PC-9 (cell line): ENCODE results near the gene STARD8. TPM values are rescaled to one million over a fixed set of nuclear protein-coding genes. Genes with fewer than 3 reads are reported as not detected.

ENCODE experiments used
- BruUV-seq: library from RNA; stranded (reverse); fragments of 400-500 nt; replicated peaks from 2 replicates; lab custom pipeline; 2021; lab: Mats Ljungman, UMichigan
- CTCF ChIA-PET: fragments of 300-600 bp; sonication (Branson Sonifier 250); formaldehyde crosslinking; loops from one replicate; lab custom pipeline; 2022; ENCODE audit warnings: antibody characterized with exemption; lab: Charles Lee
- POLR2A ChIA-PET: fragments of 300-600 bp; sonication (Branson Sonifier 250); formaldehyde crosslinking; loops from one replicate; lab custom pipeline; 2022; ENCODE audit warnings: antibody characterized with exemption; ENCODE audit not compliant: unreplicated experiment; lab: Charles Lee
- DNase-seq, 2 experiments: peaks; one replicate each; pipeline versions ENCODE4 v3.0.0 to v3.0.0-alpha.2; 2015 to 2022; ENCODE audit warnings: mixed read lengths in 1 of 2
- H2AFZ ChIP-seq: fragments of 200-600 bp; sonication (generic); 2 replicates; pipeline ENCODE4 v1.8.1; 2017; ENCODE audit warnings: antibody characterized with exemption
- H3F3A ChIP-seq: fragments of 200-600 bp; sonication (generic); 2 replicates; pipeline ENCODE4 v1.8.1; 2017; ENCODE audit warnings: antibody characterized with exemption, mild to moderate bottlenecking, low read depth; ENCODE audit not compliant: insufficient read depth
- H3K27ac ChIP-seq: fragments of 200-600 bp; sonication (generic); 2 replicates; pipeline ENCODE4 v1.6.1; 2016; ENCODE audit warnings: mixed run types
- H3K27me3 ChIP-seq: fragments of 200-600 bp; sonication (generic); 2 replicates; pipeline ENCODE4 v1.6.1; 2016; ENCODE audit warnings: low read depth, mixed run types; ENCODE audit not compliant: insufficient read depth
- H3K36me3 ChIP-seq: fragments of 200-600 bp; sonication (generic); 2 replicates; pipeline ENCODE4 v1.6.1; 2016; ENCODE audit warnings: low read depth, mixed run types
- H3K4me1 ChIP-seq: fragments of 200-600 bp; sonication (generic); replicated peaks from 2 replicates; pipeline ENCODE4 v1.6.1; 2016; ENCODE audit warnings: mixed run types; ENCODE audit not compliant: insufficient read depth
- H3K4me2 ChIP-seq: fragments of 200-600 bp; sonication (generic); 2 replicates; pipeline ENCODE4 v1.6.1; 2017; ENCODE audit warnings: mixed run types
- H3K4me3 ChIP-seq: fragments of 200-600 bp; sonication (generic); 2 replicates; pipeline ENCODE4 v1.6.1; 2016; ENCODE audit warnings: mixed run types
- H3K79me2 ChIP-seq: fragments of 200-600 bp; sonication (generic); 2 replicates; pipeline ENCODE4 v1.6.1; 2017; ENCODE audit warnings: low read depth, mixed run types
- H3K9me2 ChIP-seq: fragments of 200-600 bp; sonication (generic); 2 replicates; pipeline ENCODE4 v1.8.1; 2017; ENCODE audit warnings: mild to moderate bottlenecking; ENCODE audit not compliant: insufficient read depth
- H3K9me3 ChIP-seq: fragments of 200-600 bp; sonication (generic); 2 replicates; pipeline ENCODE4 v1.8.1; 2016; ENCODE audit warnings: low read depth; ENCODE audit not compliant: insufficient read depth
- H4K20me1 ChIP-seq: fragments of 200-600 bp; sonication (generic); 2 replicates; pipeline ENCODE4 v1.8.1; 2017; ENCODE audit not compliant: insufficient read depth
- EZH2 ChIP-seq: fragments of 200-600 bp; sonication (generic); IDR thresholded peaks from 2 replicates; pipeline ENCODE4 v1.8.0; 2017; ENCODE audit warnings: antibody characterized with exemption, low read depth
- intact Hi-C: fragments of 100-400 bp; cut with micrococcal nuclease; formaldehyde crosslinking; loops from one replicate; pipeline ENCODE4 v1.10.0; 2022; ENCODE audit not compliant: unreplicated experiment
- total RNA-seq: library from RNA; stranded (reverse); gene quantifications from 2 replicates; pipeline ENCODE4 v1.2.3, GENCODE V29; 2021
- TF ChIP-seq, protein P1 (sequence below): fragments of 200-600 bp; sonication (generic); conservative IDR thresholded peaks from 2 replicates; pipeline ENCODE4 v1.6.1; 2017; ENCODE audit warnings: mixed run types, antibody characterized with exemption, mild to moderate bottlenecking, moderate library complexity

STARD8 gene
- total RNA-seq, 1 experiment from 2014 or later, result 2.2 TPM

DNA sequence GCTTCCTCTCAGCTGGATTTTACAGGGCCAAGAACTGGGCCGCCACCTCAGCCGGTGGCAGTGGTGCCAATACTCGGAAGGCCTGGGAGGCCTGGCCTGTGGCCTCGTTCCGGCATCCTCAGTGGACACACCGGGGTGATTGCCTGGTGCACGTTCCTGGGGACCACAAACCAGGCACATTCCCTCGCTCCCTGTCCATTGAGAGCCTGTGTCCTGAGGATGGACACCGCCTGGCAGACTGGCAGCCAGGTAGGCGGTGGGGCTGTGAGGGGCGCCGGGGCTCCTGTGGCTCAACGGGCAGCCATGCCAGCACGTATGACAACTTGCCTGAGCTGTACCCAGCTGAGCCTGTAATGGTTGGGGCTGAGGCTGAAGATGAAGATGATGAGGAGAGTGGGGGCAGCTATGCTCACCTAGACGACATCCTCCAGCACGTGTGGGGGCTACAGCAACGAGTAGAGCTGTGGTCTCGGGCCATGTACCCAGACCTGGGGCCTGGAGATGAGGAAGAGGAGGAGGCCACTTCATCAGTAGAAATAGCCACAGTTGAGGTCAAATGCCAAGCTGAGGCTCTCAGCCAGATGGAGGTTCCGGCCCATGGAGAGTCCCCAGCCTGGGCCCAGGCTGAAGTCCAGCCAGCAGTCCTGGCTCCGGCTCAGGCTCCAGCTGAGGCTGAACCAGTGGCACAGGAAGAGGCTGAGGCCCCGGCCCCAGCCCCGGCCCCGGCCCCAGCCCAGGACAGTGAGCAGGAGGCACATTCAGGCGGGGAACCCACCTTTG lies 70.4 kb downstream of the STARD8 start:
- CTCF ChIA-PET, result no interaction called here
- H3K4me3 ChIP-seq, result no peak overlapping the region
- H3K9me3 ChIP-seq, result no peaks in the 10 kb centered on the region
- H3K27me3 ChIP-seq, result no peaks in the 10 kb centered on the region
- no peak overlapping the region for H3K27ac ChIP-seq
- H3K4me2 ChIP-seq, result no peak overlapping the region
- POLR2A ChIA-PET, result no interaction called here
- H3K79me2 ChIP-seq, result no peaks in the 10 kb centered on the region
- no peaks in the 10 kb centered on the region for H3F3A ChIP-seq
- no peaks in the 10 kb centered on the region for H3K4me1 ChIP-seq
- intact Hi-C loops, result no loop called here
- DNase-seq, result no peak
- H3K9me2 ChIP-seq, result no peaks in the 10 kb centered on the region
- H3K36me3 ChIP-seq, result no peaks in the 10 kb centered on the region
- H4K20me1 ChIP-seq, result no peaks in the 10 kb centered on the region
- no TSS peak for BruUV-seq
- TF ChIP-seq, protein P1, sequence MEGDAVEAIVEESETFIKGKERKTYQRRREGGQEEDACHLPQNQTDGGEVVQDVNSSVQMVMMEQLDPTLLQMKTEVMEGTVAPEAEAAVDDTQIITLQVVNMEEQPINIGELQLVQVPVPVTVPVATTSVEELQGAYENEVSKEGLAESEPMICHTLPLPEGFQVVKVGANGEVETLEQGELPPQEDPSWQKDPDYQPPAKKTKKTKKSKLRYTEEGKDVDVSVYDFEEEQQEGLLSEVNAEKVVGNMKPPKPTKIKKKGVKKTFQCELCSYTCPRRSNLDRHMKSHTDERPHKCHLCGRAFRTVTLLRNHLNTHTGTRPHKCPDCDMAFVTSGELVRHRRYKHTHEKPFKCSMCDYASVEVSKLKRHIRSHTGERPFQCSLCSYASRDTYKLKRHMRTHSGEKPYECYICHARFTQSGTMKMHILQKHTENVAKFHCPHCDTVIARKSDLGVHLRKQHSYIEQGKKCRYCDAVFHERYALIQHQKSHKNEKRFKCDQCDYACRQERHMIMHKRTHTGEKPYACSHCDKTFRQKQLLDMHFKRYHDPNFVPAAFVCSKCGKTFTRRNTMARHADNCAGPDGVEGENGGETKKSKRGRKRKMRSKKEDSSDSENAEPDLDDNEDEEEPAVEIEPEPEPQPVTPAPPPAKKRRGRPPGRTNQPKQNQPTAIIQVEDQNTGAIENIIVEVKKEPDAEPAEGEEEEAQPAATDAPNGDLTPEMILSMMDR, result no peak
- TF ChIP-seq EZH2, result no peak
- no peak overlapping the region for H2AFZ ChIP-seq

DNA sequence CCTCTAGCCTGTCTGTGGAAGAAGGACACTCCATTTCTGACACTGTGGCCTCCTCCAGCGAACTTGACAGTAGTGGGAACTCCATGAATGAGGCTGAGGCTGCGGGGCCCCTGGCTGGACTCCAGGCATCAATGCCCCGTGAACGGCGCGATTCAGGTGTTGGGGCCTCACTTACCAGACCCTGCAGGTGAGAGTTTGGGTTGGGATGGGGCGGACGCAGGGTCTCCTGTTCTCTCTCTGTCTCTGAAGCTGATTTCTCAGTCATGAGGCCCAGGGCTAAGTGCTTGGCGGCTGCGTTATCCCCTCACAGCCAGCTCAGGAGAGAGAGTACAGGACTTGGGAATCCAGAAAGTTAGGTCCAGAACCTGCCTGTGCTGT lies 71.0 kb downstream of the STARD8 start:
- H3K9me3 ChIP-seq, result no peaks in the 10 kb centered on the region
- CTCF ChIA-PET, result no interaction called here

DNA sequence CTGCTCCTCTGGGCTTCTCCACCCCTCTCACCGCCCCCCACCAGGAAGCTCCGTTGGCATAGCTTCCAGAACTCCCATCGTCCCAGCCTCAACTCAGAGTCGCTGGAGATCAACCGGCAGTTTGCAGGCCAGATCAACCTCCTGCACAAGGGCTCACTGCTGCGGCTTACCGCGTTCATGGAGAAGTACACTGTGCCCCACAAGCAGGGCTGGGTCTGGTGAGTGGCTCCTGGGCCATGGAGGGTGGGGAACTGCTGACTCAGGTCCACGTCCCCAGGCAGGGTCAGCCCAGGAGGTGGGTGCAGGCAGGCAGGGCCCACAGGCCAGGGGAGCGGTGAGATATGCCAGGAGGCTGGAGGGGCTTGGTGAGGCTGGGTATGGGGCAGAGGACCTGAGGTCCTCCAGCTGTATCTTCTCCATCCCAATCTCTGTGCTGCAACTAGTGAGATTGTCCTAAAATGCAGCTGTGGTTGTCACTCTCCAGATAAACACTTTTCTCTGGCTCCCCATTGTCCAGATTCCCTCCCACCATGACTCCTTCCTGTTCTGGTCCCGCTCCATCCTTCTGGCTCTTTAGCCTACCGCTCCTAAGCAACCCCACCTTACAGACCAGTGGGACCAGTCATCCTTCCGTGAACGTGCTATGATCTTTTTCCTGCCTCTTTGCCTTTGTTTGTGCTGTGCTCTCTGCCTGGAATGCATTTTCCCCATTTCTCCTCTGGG lies 71.9 kb downstream of the STARD8 start:
- H3K4me2 ChIP-seq, result no peak overlapping the region
- no peak overlapping the region for H2AFZ ChIP-seq
- no TSS peak for BruUV-seq
- no peaks in the 10 kb centered on the region for H3K27me3 ChIP-seq
- no peaks in the 10 kb centered on the region for H3K9me3 ChIP-seq
- H3K4me1 ChIP-seq, result no peaks in the 10 kb centered on the region
- TF ChIP-seq, protein P1, result no peak
- TF ChIP-seq EZH2, result no peak
- ChIA-PET POLR2A (no interaction called here), CTCF (no interaction called here)
- H3K27ac ChIP-seq, result no peak overlapping the region
- H3K36me3 ChIP-seq, result no peaks in the 10 kb centered on the region
- no peak for DNase-seq
- H4K20me1 ChIP-seq, result no peaks in the 10 kb centered on the region
- H3K4me3 ChIP-seq, result no peak overlapping the region
- H3K9me2 ChIP-seq, result no peaks in the 10 kb centered on the region
- no peaks in the 10 kb centered on the region for H3F3A ChIP-seq
- intact Hi-C loops, result no loop called here
- H3K79me2 ChIP-seq, result no peaks in the 10 kb centered on the region

More for the DNA sequence above, 71.0 kb downstream of the STARD8 start:
- no peaks in the 10 kb centered on the region for H3K27me3 ChIP-seq
- intact Hi-C loops, result no loop called here
- no peaks in the 10 kb centered on the region for H3K79me2 ChIP-seq
- H3K36me3 ChIP-seq, result no peaks in the 10 kb centered on the region
- POLR2A ChIA-PET, result no interaction called here
- no TSS peak for BruUV-seq
- no peak overlapping the region for H3K27ac ChIP-seq
- H2AFZ ChIP-seq, result no peak overlapping the region
- no peaks in the 10 kb centered on the region for H3K4me1 ChIP-seq
- no peaks in the 10 kb centered on the region for H4K20me1 ChIP-seq
- H3F3A ChIP-seq, result no peaks in the 10 kb centered on the region
- no peak overlapping the region for H3K4me2 ChIP-seq
- no peaks in the 10 kb centered on the region for H3K9me2 ChIP-seq
- H3K4me3 ChIP-seq, result no peak overlapping the region
- no peak for DNase-seq
- TF ChIP-seq EZH2, result no peak
- TF ChIP-seq, protein P1, result no peak
